GM19395 (cell line): ENCODE measurements around the gene COL4A2.
"Not testable (repeated sequence)": the region's sequence is repeated elsewhere in the genome, so short reads cannot be mapped to it uniquely, and the experiment has no call there.

ENCODE experiments used
- ATAC-seq: cut with Tn5 transposase; IDR thresholded peaks from one replicate; pipeline ENCODE4 v1.9.1; 2021; ENCODE audit warnings: mild to moderate bottlenecking, moderate library complexity; ENCODE audit not compliant: unreplicated experiment

COL4A2 gene

GRCh38 chr13:110449219-110450015 is 142.3 kb downstream of the COL4A2 start:
- ATAC-seq, result no peak

DNA sequence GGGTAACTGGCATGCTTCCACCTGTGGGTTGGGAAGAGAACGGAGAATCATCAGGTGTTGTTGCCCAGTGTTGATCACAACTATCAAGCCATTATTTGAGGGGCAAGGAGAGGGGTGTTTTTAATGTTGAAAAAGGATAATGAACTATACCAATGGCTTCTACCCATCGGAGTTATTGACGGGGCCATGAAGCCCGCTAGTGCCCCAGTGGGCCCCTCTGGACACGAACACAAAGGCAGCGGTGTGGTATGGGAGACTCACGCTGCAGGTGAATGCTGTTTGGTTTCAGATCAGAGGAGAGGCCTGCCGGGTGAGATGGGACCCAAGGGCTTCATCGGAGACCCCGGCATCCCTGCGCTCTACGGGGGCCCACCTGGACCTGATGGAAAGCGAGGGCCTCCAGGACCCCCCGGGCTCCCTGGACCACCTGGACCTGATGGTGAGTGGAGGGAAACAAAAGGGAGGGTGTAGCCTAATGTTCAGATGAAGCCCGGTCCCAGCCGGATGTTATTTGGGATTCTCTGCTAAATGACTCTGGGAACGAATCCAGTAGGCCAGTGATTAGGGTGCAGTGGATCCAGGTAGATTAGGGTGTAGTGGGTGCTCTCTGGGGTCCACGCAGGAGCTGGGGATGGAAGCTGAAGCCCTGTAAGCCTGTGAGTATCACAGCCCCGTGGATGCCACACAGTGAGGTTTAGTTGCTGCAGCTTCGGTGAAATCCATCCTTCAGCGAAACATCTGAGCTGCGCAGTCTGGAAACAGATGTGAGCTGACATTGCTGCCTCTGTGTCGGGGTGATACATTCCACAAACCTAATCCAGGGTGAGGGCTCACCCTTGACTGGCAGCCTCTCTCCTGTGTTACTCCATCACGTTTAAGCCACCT is 143.2 kb downstream of the COL4A2 start:
- no peak for ATAC-seq

- no peak for ATAC-seq
Measured at GRCh38 chr13:110450941-110451730, 144.1 kb downstream of the COL4A2 start.

- not testable (repeated sequence) for ATAC-seq
Measured at GRCh38 chr13:110453091-110453490, 146.0 kb downstream of the COL4A2 start.

- no peak for ATAC-seq
Measured at GRCh38 chr13:110453797-110454196, 146.7 kb downstream of the COL4A2 start.

- ATAC-seq, result no peak
Measured at GRCh38 chr13:110454227-110454859, 147.3 kb downstream of the COL4A2 start.

GRCh38 chr13:110454956-110455355 is 147.9 kb downstream of the COL4A2 start:
- ATAC-seq, result no peak

GRCh38 chr13:110455444-110455843 is 148.4 kb downstream of the COL4A2 start:
- no peak for ATAC-seq

- ATAC-seq, result peak; percentile 100
Measured at GRCh38 chr13:110455941-110456340, 148.9 kb downstream of the COL4A2 start.

GRCh38 chr13:110456550-110456949 is 149.5 kb downstream of the COL4A2 start:
- ATAC-seq, result no peak

GRCh38 chr13:110457361-110457760 is 150.3 kb downstream of the COL4A2 start:
- ATAC-seq, result no peak

GRCh38 chr13:110458017-110458416 is 150.9 kb downstream of the COL4A2 start:
- no peak for ATAC-seq

DNA sequence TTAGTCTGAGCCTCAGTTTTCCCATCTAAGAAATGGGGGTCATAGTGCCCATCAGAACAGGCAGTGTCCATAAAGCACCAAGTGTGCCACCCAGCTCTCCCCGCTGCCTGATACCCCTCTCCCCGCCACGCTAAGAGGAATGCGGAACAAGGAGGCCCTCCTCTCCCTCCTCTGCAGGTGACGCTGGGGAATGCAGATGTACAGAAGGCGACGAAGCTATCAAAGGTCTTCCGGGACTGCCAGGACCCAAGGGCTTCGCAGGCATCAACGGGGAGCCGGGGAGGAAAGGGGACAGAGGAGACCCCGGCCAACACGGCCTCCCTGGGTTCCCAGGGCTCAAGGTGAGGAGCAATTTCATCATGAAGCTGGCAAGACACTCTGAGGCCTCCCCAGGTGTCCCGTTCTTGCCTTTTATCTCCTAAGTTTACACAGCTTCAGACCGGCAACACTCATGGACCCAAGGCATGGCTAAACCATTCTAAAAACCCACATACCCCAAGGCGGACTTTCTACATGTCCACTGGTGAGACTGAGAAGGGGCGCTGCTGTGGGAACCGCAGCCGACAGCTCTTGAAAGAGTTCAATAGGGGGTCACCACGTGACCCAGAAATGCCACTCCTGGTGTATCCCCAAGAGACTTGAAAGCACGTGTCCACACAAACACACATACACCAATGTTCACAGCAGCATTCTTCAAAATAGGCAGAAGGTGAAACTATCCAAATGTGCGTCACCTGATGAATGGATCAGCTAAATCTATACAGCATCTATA is 151.7 kb downstream of the COL4A2 start:
- no peak for ATAC-seq

DNA sequence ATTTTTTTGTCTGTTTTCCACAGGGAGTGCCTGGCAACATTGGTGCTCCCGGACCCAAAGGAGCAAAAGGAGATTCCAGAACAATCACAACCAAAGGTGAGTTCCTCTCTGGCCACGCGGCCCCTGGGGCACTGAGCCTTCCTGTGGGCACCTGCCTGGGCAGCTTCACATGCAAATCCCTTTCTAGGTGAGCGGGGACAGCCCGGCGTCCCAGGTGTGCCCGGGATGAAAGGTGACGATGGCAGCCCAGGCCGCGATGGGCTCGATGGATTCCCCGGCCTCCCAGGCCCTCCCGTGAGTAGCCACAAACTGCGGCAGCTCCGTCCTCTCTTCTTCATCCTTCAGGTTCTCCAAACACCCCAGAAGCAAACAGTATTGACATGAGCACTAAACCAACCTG is 155.0 kb downstream of the COL4A2 start:
- no peak for ATAC-seq

DNA sequence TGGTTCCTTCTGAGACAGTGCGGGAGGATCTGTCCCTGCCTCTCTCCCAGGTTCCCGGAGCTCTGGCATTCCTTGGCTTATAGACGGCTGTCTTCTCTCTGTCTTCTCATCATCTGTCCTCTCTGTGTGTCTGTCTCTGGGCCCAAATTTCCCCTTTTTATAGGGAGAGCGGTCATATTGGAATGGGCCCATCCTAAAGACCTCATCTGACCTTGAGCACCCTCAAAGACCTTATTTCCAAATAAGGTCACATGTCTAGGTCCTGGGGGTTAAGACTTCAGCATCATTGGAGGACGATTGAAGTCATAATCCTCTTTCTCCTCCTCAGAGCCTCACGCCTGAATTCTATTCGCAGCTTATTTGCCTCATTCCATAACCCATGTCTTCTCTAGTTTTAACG is 156.1 kb downstream of the COL4A2 start:
- ATAC-seq, result no peak

GRCh38 chr13:110463871-110464510 is 156.9 kb downstream of the COL4A2 start:
- no peak for ATAC-seq

DNA sequence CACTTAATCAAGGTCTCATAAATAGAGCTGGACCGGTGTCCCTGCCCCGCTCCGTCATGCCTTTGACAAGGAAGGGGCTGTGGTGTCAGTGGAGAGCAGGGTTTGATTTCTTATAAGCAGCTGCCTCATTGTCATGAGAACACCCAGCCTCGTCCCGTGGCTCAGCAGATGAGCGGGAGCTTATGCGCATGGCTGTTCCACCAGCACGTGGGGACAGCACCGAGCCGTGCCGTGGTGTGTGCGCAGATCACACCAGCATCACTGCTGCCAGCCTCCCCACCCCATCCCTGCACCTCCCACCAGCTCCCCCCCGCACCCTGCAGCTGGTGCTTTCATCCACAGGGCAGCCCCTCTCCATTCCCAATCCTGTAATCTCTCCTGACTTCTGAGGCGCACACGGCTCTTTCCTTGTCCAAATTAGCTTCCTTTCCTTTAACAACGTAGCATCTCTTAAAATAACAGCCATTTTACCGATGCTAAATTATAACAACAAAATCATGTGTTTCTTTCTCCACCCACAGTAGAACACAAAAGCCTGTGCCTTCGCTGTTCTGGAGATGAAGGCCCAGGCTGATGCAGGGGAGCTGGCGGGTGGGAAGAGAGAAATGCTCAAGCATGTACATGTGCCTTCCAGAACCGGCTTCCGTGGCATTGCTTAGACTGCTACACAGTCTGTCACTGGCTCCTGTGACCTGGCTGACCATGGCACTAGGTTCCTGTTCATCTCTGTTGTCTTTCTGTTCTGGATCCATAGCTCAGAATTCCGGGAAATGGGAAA is 157.7 kb downstream of the COL4A2 start:
- ATAC-seq, result no peak

DNA sequence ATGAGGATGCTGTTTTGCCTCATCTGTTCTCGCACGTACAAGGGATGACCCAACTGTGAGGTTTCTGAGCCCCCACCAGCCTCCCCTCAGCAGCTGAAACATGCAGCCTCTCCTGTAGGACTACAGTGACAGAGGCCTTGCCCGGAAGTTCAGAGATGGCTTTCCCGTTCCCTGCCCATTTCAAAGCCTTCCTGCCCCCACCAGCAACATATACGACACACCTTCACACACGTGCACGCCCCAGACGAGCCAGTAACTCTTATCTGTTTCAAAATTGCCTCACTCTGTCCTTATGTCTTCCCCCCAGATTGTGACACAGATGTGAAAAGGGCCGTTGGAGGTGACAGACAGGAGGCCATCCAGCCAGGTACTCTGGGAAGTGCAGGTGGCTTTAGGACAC is 158.6 kb downstream of the COL4A2 start:
- no peak for ATAC-seq
